GM12864 (cell line): Measurements from ENCODE around the gene APLN.

Experiments
- DNase-seq: peaks from one replicate; pipeline ENCODE4 v3.0.0-alpha.2; 2011; ENCODE audit warnings: low read depth
- H3K4me3 ChIP-seq: 2 replicates; pipeline ENCODE4 v1.5.1; 2011; ENCODE audit warnings: mild to moderate bottlenecking, low read depth, low read length, control low read depth
- TF ChIP-seq, protein P1 (sequence below): IDR thresholded peaks from 2 replicates; pipeline ENCODE4 v1.5.1; 2011; ENCODE audit warnings: low read depth, mild to moderate bottlenecking, moderate library complexity, low read length, control low read depth, inconsistent platforms; ENCODE audit errors: missing control alignments

The APLN gene

DNA sequence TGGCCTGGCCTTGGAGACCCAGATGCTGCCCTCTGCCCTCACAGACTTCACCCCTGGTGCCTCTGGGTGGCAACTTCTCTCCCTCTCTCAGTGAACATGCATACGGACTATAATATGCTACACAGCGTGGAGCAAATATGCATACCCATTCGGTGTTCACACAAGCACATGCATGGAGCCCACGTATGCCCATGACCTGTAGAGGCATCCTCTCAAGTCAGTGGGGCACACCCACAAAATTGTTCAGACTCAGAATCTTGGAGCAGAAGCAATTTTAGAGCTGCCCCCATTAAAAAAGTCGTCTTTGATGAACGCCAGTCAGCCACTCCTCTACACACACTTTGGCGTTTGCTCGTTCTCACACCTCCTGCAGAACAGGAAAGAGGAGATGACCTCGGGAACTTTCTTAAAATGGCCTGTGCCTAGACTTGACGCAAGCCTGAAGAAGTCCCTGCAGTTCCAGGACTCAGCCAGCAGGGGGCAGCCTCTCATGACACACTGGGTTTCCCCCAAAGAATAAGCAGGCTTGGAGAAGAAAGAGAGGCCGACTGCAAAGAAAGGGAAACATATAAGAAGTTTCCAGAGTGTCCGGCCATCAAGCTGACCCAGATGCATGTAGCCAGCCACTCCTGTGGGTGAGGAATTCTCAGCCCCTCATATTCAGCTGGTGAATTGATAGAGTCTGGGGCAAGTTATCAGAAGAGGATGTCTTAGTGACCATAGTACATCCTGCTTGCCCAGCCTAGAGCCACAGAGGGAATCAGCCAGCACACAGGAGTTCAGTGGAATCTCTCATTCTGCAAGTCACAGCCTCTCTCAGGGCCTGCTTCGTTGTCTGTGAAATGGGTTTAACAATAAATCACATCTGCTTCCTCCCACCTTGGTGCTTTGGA is 17.3 kb downstream of the APLN start:
- no peak overlapping the region for H3K4me3 ChIP-seq
- TF ChIP-seq, protein P1, sequence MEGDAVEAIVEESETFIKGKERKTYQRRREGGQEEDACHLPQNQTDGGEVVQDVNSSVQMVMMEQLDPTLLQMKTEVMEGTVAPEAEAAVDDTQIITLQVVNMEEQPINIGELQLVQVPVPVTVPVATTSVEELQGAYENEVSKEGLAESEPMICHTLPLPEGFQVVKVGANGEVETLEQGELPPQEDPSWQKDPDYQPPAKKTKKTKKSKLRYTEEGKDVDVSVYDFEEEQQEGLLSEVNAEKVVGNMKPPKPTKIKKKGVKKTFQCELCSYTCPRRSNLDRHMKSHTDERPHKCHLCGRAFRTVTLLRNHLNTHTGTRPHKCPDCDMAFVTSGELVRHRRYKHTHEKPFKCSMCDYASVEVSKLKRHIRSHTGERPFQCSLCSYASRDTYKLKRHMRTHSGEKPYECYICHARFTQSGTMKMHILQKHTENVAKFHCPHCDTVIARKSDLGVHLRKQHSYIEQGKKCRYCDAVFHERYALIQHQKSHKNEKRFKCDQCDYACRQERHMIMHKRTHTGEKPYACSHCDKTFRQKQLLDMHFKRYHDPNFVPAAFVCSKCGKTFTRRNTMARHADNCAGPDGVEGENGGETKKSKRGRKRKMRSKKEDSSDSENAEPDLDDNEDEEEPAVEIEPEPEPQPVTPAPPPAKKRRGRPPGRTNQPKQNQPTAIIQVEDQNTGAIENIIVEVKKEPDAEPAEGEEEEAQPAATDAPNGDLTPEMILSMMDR: peak; percentile 90
- DNase-seq: peak; percentile 18

DNA sequence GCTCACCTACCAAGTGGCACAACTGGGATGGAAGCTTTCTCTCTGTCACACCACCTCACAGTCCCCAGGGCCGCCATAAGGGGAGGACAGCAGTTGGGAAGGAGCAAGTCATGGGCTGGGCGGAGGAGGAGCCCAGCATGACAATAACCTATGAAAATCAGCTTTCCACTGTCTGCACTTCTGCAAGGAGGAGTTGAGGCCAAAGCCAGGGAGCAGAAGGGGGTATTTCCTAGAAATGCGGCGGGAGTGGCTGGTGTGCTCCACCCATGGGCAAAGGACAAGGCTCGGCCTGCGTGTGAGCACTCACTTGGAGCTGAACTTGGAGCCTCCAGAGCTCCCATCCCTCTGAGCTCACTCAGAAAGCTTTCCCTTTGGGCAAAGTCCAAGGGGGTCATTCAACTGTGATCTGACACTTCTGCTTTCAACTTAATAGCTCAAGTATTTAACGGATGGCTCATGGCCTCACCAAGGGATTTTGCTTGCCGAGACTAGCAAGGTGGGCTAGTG is 18.5 kb downstream of the APLN start:
- TF ChIP-seq, protein P1: no peak
- no peak for DNase-seq
- no peak overlapping the region for H3K4me3 ChIP-seq

DNA sequence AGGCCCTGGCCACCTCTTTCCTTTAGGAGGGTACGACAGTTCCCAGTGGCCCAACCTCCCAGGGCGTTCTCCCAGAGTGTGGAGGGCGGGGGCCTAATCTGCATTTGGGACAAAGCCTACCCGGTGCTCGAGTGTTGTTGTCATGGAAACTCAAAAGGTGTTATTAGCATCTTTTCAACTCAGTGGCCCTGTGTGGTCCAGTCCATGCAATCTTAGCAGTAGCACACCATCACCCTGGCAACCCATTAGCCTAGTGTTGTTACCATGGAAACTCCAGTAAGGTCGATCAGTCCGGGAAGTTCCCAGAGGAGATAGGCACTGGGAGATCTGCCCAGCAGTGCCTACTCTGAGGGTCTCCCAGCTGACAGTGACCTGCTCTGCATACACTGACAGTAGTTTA is 20.2 kb downstream of the APLN start:
- no peak overlapping the region for H3K4me3 ChIP-seq
- TF ChIP-seq, protein P1: no peak
- no peak for DNase-seq

DNA sequence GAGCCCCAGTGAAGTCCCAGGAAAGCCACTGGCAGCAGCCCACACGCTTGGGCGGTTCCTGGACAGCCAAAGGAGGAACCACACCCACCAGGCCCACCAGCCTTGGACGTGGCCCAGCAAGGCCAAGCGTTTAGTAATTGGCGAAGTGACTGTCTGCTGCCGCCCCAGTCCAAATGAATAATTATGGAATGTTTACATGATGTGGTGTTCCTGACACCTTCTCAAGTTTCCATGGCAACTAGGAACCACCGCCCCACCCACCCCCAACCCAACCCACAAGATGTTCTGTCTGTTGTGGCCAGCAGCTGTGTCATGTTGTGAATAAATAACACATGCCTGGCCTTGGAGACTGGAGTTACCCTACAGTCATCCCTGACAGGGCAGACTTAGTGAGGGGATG is 22.3 kb downstream of the APLN start:
- no peak overlapping the region for H3K4me3 ChIP-seq
- no peak for DNase-seq
- TF ChIP-seq, protein P1: no peak

DNA sequence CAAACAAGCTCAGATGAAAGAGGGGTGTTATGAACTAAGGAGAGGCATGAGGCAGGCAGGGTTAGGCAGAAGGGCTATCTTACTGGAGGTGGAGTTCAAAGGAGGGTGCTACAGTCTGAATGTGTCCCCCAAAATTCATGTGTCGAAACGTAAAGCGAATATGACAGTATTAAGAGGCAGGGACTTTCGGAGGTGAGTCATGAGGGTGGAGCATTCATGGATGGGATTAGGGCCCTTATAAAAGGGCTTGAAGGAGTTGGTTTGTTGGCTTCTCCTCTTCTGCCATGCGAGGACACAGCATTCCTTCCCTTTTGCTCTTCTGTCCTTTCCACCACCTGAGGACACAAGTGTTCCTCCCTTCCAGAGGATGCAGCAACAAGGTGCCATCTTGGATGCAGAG is 22.9 kb downstream of the APLN start:
- no peak for DNase-seq
- TF ChIP-seq, protein P1: no peak
- H3K4me3 ChIP-seq: no peak overlapping the region

DNA sequence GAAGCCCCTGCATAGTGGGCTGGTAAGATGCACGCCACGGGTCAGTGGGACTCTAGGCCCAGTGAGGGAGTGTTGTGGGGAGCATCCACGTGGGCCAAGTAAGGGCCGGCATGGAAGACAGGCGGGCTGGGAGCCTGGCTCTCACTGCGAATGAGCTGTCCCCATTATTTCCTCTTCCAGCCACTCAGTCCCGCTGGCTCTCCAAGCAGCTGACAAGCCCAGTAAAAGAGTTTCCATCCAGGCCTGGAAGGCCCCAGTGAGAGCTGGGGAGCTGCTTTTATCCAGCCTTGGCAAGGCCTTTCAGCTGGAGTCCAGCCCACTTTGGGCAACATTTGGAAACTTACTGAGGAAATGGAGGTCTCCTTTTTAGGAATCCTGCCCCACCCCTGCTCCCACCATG is 24.9 kb downstream of the APLN start:
- TF ChIP-seq, protein P1: no peak
- no peak overlapping the region for H3K4me3 ChIP-seq
- DNase-seq: no peak

DNA sequence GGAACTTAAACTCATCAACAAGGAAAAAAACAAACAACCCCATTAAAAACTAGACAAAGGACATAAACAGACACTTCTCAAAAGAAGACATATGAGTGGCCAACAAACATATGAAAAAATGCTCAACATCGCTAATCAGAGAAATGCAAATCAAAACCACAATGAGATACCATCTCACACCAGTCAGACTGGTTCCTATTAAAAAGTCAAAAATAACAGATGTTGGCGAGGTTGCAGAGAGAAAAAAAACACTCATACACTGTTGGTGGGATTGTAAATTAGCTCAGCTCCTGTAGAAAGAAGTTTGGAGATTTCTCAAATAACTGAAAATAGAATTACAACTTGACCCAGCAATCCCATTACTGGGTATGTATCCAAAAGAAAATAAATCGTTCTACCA is 28.7 kb downstream of the APLN start:
- TF ChIP-seq, protein P1: no peak
- no peak for DNase-seq
- H3K4me3 ChIP-seq: no peak overlapping the region
